Mammary epithelial cell (primary cell): ENCODE results near the gene FHIT.

Experiments used
- EZH2 ChIP-seq: IDR thresholded peaks from 2 replicates; pipeline ENCODE4 v1.6.1; 2012; ENCODE audit warnings: low read length, inconsistent platforms, borderline replicate concordance
- TF ChIP-seq, protein P1 (sequence below), 2 donors: IDR thresholded peaks in 1 of 2; conservative IDR thresholded peaks in 1 of 2; 2 replicates each; pipeline ENCODE4 v1.5.1; 2011 to 2012; ENCODE audit warnings: inconsistent platforms in 2 of 2, low read length in 2 of 2, mild to moderate bottlenecking in 2 of 2, control low read depth in 1 of 2, low read depth in 1 of 2; ENCODE audit not compliant: insufficient read depth in 1 of 2; ENCODE audit errors: extremely low read depth in 1 of 2

DNA sequence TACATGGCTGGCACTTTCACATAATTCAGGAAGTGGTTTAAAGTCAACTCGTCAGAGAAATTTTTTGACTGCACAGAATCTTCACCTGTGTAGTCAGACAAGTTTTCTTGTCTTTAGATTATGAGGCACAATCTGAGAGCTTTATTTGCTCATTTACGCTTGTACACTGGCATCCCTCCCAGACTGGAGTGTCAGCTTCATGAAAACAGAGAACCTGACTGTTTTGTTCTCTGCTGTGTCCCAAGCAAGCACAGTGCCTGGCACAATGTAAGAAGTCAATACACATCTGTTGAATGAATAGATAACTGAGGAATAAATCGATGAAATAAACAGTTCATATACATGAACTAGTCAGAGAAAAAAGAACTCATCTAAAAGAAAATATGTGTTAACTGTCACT is 1355.3 kb downstream of the FHIT start:
- TF ChIP-seq, protein P1, sequence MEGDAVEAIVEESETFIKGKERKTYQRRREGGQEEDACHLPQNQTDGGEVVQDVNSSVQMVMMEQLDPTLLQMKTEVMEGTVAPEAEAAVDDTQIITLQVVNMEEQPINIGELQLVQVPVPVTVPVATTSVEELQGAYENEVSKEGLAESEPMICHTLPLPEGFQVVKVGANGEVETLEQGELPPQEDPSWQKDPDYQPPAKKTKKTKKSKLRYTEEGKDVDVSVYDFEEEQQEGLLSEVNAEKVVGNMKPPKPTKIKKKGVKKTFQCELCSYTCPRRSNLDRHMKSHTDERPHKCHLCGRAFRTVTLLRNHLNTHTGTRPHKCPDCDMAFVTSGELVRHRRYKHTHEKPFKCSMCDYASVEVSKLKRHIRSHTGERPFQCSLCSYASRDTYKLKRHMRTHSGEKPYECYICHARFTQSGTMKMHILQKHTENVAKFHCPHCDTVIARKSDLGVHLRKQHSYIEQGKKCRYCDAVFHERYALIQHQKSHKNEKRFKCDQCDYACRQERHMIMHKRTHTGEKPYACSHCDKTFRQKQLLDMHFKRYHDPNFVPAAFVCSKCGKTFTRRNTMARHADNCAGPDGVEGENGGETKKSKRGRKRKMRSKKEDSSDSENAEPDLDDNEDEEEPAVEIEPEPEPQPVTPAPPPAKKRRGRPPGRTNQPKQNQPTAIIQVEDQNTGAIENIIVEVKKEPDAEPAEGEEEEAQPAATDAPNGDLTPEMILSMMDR (conservative IDR thresholded peaks at IDR 0.05 in 1 of 2, IDR thresholded peaks at IDR 0.05 in 1 of 2; ENCODE audit: extremely low read depth in 1 of 2, insufficient read depth in 1 of 2, low read depth in 1 of 2, low read length in 2 of 2) = no peak
- TF ChIP-seq EZH2 = no peak
